Measurements from ENCODE around the gene BACE1-AS. TPM values are rescaled to one million over a fixed set of nuclear protein-coding genes. Genes with fewer than 3 reads are reported as not detected.
"Not testable (repeated sequence)": the region's sequence is repeated elsewhere in the genome, so short reads cannot be mapped to it uniquely, and the experiment has no call there.

The BACE1-AS gene
- total RNA-seq: 1 to 10 TPM; 4.2 to 6.9 TPM

- H3K27me3 Mint-ChIP-seq: no peaks in the 10 kb centered on the region
- no peaks in the 10 kb centered on the region for H3K9me3 Mint-ChIP-seq
- H3K4me3 Mint-ChIP-seq: no peak within 1 kb of the TSS
- no peaks in the 10 kb centered on the region for H3K36me3 Mint-ChIP-seq
- ATAC-seq: no peak
- no peak within 1 kb of the TSS for H3K27ac Mint-ChIP-seq
- DNase-seq (ENCODE audit: low spot score): no peak
- H3K4me1 Mint-ChIP-seq (ENCODE audit: low read depth in 2 of 2): peaks cover 0 to 3% of the 10 kb centered on the region in 2 donors
Observed at GRCh38 chr11:117290809-117291396, at the start of gene BACE1-AS. BACE1-AS (plus strand) TSS chr11:117291346.

GRCh38 chr11:117248341-117248740 lies 42.8 kb upstream of the BACE1-AS start:
- H3K36me3 Mint-ChIP-seq: peaks cover 21% of the 10 kb centered on the region
- H3K27me3 Mint-ChIP-seq: no peaks in the 10 kb centered on the region
- ATAC-seq (no peak), DNase-seq (ENCODE audit: low spot score) (no peak)
- H3K9me3 Mint-ChIP-seq: no peaks in the 10 kb centered on the region
- H3K27ac Mint-ChIP-seq: no peak overlapping the region
- H3K4me1 Mint-ChIP-seq (ENCODE audit: low read depth in 2 of 2): peaks cover 0 to 3% of the 10 kb centered on the region in 2 donors
- H3K4me3 Mint-ChIP-seq: no peak overlapping the region

GRCh38 chr11:117249571-117249970 lies 41.6 kb upstream of the BACE1-AS start:
- no peak overlapping the region for H3K4me3 Mint-ChIP-seq
- H3K9me3 Mint-ChIP-seq: no peaks in the 10 kb centered on the region
- H3K27me3 Mint-ChIP-seq: no peaks in the 10 kb centered on the region
- H3K4me1 Mint-ChIP-seq (ENCODE audit: low read depth in 2 of 2): peaks cover 0 to 3% of the 10 kb centered on the region in 2 donors
- H3K27ac Mint-ChIP-seq: no peak overlapping the region
- DNase-seq (ENCODE audit: low spot score) (no peak), ATAC-seq (no peak)
- peaks cover 15% of the 10 kb centered on the region for H3K36me3 Mint-ChIP-seq

GRCh38 chr11:117251506-117251905 lies 39.6 kb upstream of the BACE1-AS start:
- H3K4me3 Mint-ChIP-seq: no peak overlapping the region
- H3K36me3 Mint-ChIP-seq: peaks cover 13% of the 10 kb centered on the region
- H3K9me3 Mint-ChIP-seq: no peaks in the 10 kb centered on the region
- DNase-seq (ENCODE audit: low spot score) (no peak), ATAC-seq (no peak)
- no peak overlapping the region for H3K27ac Mint-ChIP-seq
- no peaks in the 10 kb centered on the region for H3K27me3 Mint-ChIP-seq
- H3K4me1 Mint-ChIP-seq (ENCODE audit: low read depth in 2 of 2): peaks cover 0 to 3% of the 10 kb centered on the region in 2 donors

DNA sequence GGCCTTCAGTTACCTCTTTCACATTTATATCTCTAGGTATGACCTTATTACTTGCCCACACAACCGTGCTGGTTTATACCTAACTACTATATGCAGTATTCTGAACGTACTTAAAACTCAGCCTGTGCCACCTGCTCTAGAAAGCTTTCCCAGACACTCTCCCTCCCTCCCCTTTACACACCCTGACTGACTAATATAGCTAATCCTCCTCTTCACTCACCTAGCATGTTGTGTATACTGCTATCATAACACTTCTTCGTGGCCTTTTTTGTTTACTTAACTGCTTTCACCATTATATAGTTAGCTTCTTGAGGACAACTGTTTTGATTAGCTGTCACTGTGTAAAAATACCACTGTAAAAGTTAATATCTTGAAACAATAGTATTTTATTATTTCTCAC lies 35.2 kb upstream of the BACE1-AS start:
- no peaks in the 10 kb centered on the region for H3K9me3 Mint-ChIP-seq
- DNase-seq (ENCODE audit: low spot score): no peak
- no peaks in the 10 kb centered on the region for H3K36me3 Mint-ChIP-seq
- no peak overlapping the region for H3K27ac Mint-ChIP-seq
- no peak for ATAC-seq
- peaks cover 0 to 3% of the 10 kb centered on the region in 2 donors for H3K4me1 Mint-ChIP-seq (ENCODE audit: low read depth in 2 of 2)
- H3K27me3 Mint-ChIP-seq: no peaks in the 10 kb centered on the region
- no peak overlapping the region for H3K4me3 Mint-ChIP-seq

GRCh38 chr11:117256573-117256972 lies 34.6 kb upstream of the BACE1-AS start:
- Mint-ChIP-seq H3K4me1 (ENCODE audit: low read depth in 2 of 2) (peaks cover 0 to under 1% of the 10 kb centered on the region in 2 donors), H3K9me3 (no peaks in the 10 kb centered on the region), H3K27me3 (no peaks in the 10 kb centered on the region), H3K4me3 (no peak overlapping the region), H3K27ac (no peak overlapping the region), H3K36me3 (no peaks in the 10 kb centered on the region)
- DNase-seq (ENCODE audit: low spot score) (no peak), ATAC-seq (no peak)

GRCh38 chr11:117258576-117258975 lies 32.6 kb upstream of the BACE1-AS start:
- ATAC-seq: no peak
- Mint-ChIP-seq H3K9me3 (no peaks in the 10 kb centered on the region), H3K27me3 (no peaks in the 10 kb centered on the region), H3K4me3 (no peak overlapping the region), H3K36me3 (no peaks in the 10 kb centered on the region), H3K27ac (no peak overlapping the region), H3K4me1 (ENCODE audit: low read depth in 2 of 2) (no peaks in the 10 kb centered on the region)
- DNase-seq (ENCODE audit: low spot score): no peak

- Mint-ChIP-seq H3K4me1 (ENCODE audit: low read depth in 2 of 2) (no peaks in the 10 kb centered on the region), H3K36me3 (no peaks in the 10 kb centered on the region), H3K27ac (no peak overlapping the region), H3K4me3 (no peak overlapping the region), H3K9me3 (no peaks in the 10 kb centered on the region), H3K27me3 (no peaks in the 10 kb centered on the region)
- ATAC-seq (no peak), DNase-seq (ENCODE audit: low spot score) (no peak)
Observed at GRCh38 chr11:117259417-117259816, 31.7 kb upstream of the BACE1-AS start.

- H3K27me3 Mint-ChIP-seq; H3K4me1 Mint-ChIP-seq (ENCODE audit: low read depth in 2 of 2); H3K9me3 Mint-ChIP-seq; H3K4me3 Mint-ChIP-seq; H3K27ac Mint-ChIP-seq; ATAC-seq; DNase-seq (ENCODE audit: low spot score); H3K36me3 Mint-ChIP-seq: not testable (repeated sequence)
Observed at GRCh38 chr11:117264624-117265323, 26.4 kb upstream of the BACE1-AS start.

- H3K9me3 Mint-ChIP-seq: no peaks in the 10 kb centered on the region
- H3K4me1 Mint-ChIP-seq (ENCODE audit: low read depth in 2 of 2): no peaks in the 10 kb centered on the region
- no peak overlapping the region for H3K27ac Mint-ChIP-seq
- H3K4me3 Mint-ChIP-seq: no peak overlapping the region
- DNase-seq (ENCODE audit: low spot score): no peak
- H3K27me3 Mint-ChIP-seq: no peaks in the 10 kb centered on the region
- H3K36me3 Mint-ChIP-seq: no peaks in the 10 kb centered on the region
- ATAC-seq: no peak
Observed at GRCh38 chr11:117265745-117266144, 25.4 kb upstream of the BACE1-AS start.

DNA sequence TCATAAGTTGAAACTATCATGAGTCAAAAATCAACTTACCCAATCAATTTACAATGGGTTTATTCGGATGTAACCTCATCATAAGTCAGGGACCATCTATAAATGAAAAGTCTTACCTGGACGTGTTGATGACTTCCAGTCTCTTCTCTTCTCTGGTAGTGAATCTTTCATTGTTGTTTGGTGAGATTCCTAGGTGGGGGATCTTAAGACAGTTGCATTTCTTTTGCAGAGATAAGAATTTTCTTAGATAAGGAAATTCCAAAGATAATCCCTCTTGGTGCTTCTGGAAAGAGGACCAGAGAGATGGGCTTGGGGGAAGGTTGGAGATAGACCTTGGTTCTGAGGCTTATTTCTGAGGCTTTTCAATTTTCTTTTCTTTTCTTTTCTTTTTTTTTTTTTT lies 21.3 kb upstream of the BACE1-AS start:
- Mint-ChIP-seq H3K4me1 (ENCODE audit: low read depth in 2 of 2) (peaks cover 0 to 2% of the 10 kb centered on the region in 2 donors), H3K36me3 (peaks cover 10% of the 10 kb centered on the region), H3K9me3 (no peaks in the 10 kb centered on the region), H3K27me3 (no peaks in the 10 kb centered on the region), H3K4me3 (no peak overlapping the region), H3K27ac (no peak overlapping the region)
- no peak for ATAC-seq
- no peak for DNase-seq (ENCODE audit: low spot score)

- H3K27ac Mint-ChIP-seq: no peak overlapping the region
- DNase-seq (ENCODE audit: low spot score): no peak
- peaks cover 0 to 2% of the 10 kb centered on the region in 2 donors for H3K4me1 Mint-ChIP-seq (ENCODE audit: low read depth in 2 of 2)
- no peaks in the 10 kb centered on the region for H3K9me3 Mint-ChIP-seq
- ATAC-seq: no peak
- H3K36me3 Mint-ChIP-seq: peaks cover 16% of the 10 kb centered on the region
- no peaks in the 10 kb centered on the region for H3K27me3 Mint-ChIP-seq
- no peak overlapping the region for H3K4me3 Mint-ChIP-seq
Observed at GRCh38 chr11:117271208-117271607, 19.9 kb upstream of the BACE1-AS start.

DNA sequence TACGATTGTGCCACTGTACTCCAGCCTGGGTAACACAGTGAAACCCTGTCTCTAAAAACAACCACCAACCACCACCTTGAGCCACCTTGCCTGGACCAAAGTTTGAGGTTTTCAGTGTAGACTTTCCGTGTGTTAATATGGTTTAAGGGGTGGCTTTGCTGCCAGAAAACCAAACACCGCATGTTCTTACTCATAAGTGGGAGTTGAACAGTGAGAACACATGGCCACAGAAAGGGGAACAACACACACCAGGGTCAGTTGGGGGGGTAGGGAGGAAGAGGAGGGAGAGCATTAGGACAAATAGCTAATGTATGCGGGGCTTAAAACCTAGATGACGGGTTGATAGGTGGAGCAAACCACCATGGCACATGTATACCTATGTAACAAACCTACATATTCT lies 19.0 kb upstream of the BACE1-AS start:
- H3K27me3 Mint-ChIP-seq; H3K27ac Mint-ChIP-seq; H3K9me3 Mint-ChIP-seq; DNase-seq (ENCODE audit: low spot score); ATAC-seq; H3K4me3 Mint-ChIP-seq; H3K4me1 Mint-ChIP-seq (ENCODE audit: low read depth in 2 of 2): not testable (repeated sequence)
- H3K36me3 Mint-ChIP-seq: peaks cover 16% of the 10 kb centered on the region

GRCh38 chr11:117273550-117274289 lies 17.4 kb upstream of the BACE1-AS start:
- H3K9me3 Mint-ChIP-seq: no peaks in the 10 kb centered on the region
- DNase-seq (ENCODE audit: low spot score) (no peak), ATAC-seq (no peak)
- H3K27ac Mint-ChIP-seq: no peak overlapping the region
- no peaks in the 10 kb centered on the region for H3K27me3 Mint-ChIP-seq
- H3K36me3 Mint-ChIP-seq: peaks cover 16% of the 10 kb centered on the region
- H3K4me1 Mint-ChIP-seq (ENCODE audit: low read depth in 2 of 2): peaks cover 0 to 2% of the 10 kb centered on the region in 2 donors
- H3K4me3 Mint-ChIP-seq: no peak overlapping the region
